ENCODE results near the gene RPL23.

Gene RPL23

DNA sequence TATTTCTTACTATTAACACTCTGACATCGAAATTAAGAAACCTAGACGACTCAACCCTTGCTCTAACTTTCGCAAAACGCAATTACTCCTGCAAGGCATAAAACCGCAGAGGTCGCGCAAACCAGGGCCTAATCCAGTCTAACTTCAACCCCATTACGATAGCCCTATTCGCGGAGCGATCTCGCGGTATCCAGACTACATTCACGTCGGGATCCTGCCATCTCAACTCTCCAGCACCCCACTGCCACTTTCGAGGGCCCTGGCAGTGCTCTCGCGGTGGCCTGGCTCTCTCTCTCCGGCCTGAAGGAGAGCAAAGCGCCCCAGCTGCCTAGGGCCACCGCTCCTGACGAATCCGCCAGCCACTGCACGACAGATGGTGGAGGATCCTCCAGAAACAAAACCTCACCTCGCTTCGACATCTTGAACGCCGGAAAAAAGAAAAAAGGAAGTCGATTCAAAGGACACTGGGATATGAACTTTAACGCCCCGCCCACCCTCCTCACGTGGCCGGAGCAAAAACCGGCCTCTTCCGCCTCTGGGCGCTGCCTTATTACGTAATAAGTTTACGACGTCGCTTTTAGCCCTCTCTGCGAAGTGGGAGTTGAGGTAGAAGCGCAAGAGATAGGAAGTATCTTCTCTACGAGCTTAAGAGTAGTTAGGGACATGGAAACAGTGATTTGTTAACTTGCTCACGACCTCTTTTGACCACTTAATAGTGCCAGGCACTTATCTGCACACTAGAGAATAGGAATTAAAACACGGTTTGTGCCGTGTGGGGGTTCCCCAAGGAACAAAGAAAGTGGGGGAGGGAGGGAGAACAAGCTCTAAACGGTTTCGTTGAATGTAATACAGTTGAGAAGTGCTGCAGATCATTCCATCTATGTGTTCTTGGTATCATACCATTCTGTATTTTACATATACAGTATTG lies at the start of gene RPL23:
Gene RPL23, minus strand, starts transcription at position 430 of the 928 bp plus-strand sequence. Its CDS starts 11 bp downstream, at position 419.
- DNase-seq = peak; percentile 94

DNA sequence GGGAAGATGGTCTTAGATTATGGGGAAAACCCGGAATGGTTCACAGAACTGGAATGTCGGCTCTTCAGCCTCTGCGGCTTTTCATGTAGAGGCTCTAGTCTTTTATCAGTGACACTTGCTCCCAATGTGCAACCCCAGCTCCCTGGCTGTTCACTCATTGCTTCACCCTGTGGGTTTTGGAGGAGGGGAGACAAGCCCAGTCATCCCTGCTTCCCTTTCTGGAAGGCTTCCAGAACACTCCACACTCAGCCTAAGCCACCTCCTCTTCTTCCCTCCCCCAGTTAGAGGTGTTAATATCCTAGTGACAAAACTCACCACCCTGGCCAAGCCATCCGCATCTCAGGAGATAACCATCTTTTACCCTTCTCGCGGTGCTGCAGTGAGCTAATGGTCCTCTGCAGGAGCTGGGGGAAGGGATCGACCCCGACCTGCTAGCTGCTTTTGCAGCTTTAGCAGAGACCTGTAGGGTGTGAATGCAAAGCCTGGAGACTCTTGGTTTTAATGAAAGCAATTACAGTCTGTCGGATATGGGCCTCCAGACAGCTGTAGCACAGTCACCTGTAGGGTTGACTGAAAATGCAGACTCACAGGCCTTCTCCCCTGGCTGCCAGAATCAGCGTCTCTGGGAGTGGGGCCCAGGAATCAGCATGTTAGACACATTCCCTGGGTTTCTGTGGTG lies 47.6 kb upstream of the RPL23 start:
- DNase-seq = peak; percentile 64

DNA sequence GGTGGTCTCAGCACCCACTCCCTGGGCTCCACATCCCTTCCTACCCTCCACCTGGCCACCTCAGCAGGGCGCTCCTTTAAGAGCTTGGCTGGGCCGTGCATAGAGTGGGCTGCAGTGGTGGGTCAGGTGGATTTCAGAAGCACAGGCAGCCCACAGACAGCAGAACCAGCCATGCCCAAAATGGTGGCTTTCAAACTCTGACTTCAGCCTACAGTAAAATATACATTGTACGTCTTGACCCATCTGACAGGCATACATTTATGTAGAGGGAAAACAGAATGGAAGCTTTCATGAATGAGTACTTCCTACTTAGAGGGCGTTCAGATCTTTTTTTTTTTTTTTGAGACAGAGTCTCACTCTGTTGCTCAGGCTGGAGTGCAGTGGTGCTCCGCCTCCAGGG lies 45.9 kb upstream of the RPL23 start:
- DNase-seq = no peak

GRCh38 chr17:38898812-38899348 lies 45.4 kb upstream of the RPL23 start:
- DNase-seq = peak; percentile 79

DNA sequence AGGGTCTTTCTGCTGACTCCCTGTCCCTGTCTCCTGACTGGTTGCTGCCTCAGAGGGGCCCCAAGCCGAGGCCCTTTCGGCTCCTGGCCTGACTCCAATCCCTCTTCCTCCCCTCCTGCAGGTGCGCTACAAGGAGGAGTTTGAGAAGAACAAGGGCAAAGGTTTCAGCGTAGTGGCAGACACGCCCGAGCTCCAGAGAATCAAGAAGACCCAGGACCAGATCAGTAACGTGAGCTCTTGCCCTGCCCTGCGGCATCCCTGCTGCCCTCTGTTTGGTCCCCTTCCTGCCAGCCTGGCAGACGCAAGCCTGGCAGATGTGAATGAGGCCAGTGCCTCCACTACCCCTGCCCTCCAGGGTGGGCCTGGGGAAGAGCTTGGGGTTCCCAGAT lies 44.8 kb upstream of the RPL23 start:
- no peak for DNase-seq

DNA sequence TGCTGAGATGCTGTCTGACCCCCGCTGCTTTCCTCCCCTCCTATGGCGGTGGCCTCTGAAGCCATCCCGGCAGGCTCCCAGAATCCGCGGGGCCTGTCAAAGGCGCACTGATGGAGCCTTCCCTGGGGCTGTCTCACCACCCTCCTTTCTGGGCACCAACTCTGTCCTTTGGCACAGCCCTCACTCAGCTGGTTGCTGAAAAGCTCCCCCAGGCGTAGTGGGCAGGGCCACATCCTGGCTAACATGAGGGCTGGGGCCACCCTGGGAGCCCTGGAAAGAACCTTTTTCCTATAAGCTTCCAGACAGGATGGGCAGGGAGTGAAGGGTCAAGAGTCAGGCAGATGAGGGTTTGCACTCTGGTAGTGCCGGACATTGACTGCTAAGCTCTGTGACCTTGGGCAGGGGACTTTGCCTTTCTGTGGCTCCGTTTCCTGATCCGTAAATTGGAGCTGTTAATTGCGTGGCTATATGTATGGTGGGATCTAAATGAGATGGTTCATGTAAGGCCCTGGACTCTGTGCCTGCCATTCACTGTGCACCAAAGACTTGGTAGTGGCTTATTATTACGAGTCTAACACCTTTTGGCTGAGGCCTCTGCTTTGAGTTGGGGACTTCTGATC lies 44.3 kb upstream of the RPL23 start:
- DNase-seq = no peak

GRCh38 chr17:38897176-38897575 lies 43.7 kb upstream of the RPL23 start:
- no peak for DNase-seq

DNA sequence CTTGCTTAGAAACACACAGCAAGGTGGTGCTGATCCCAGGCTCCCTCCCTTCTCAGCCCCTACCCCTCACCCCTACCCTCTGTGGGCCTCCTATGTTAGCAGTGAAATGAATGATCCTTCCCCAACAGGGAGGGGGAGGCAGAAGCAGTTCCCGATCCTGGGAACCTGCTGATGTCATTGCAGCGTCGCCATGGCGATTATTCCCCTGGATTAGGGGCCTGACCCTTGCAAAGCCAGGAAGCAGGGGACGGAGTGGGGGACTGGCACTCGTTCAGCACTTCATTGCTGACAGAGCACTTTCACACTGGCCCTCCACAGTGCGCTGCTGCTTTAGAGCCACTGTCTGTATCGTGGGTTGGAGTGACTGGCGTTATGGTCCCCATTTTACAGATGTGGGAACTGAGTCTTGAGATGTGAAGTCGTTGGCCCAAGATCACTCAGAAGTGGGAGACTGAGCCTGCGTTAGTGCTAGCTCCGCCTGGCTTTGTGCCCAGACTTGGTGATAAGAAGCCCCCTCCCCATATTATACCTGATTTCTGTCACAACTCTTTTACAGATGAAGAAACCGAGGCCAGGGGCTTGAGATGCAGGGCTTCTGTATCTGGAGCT lies 42.9 kb upstream of the RPL23 start:
- no peak for DNase-seq

- DNase-seq = no peak
Measured at GRCh38 chr17:38894276-38894675, 40.8 kb upstream of the RPL23 start.

DNA sequence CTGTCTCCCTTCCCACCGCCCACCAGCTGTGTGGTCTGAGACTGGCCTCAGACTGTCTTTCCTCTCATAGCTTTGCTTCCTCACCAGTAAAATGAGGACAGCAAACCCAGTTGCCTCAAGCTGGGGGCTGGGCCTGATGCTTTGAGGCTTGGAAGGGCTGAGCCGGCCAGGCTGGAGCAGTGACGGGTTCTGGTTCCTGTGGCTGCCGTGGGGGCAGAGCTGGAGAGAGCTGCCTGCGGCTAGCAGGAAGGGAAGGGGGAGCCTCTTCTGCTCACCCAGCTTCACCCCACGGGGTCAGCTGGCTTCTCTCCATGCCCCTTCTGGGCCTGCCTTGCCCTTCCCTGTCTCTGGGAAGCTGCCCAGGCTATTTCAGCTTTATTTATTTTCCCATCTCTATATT lies 40.1 kb upstream of the RPL23 start:
- DNase-seq = peak; percentile 76

DNA sequence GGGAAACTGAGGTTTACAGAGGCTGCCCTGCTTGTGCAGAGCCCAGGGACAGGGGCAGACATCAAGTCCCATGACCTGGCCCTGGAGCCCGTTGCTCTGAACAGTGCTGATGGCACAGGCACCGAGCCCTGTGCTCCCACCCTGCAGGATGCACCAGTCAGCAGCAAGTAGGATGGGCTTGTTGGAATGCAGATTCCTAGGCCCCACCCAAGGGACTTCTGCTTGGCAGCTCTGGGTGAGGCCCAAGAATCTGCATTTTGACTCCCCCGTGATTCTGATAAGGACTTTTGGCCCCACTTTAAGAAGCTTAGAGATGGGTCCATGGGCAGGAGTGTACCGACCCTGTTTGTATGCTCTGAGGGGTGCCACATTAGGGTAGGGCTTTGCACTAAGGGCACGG lies 39.6 kb upstream of the RPL23 start:
- no peak for DNase-seq

DNA sequence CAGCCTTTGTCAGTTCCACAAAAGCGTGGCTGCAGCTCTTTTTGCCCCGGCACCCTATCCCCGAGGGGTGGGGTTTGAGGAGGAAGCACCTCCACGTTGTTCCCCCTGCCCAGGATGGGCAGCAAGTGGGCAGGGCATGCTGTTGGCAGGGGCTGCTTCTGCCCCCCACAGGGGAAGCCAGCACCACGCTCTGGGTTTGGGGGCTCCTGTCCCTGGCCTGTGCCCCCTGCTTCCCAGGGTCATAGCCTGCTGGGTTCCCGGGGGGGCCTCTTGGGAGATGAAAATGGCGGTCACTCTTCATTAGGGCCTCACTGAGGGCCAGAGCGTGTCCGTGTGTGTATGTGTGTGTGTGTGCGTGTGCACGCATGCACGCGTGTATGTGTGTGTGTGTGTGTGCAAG lies 39.1 kb upstream of the RPL23 start:
- DNase-seq = no peak

DNA sequence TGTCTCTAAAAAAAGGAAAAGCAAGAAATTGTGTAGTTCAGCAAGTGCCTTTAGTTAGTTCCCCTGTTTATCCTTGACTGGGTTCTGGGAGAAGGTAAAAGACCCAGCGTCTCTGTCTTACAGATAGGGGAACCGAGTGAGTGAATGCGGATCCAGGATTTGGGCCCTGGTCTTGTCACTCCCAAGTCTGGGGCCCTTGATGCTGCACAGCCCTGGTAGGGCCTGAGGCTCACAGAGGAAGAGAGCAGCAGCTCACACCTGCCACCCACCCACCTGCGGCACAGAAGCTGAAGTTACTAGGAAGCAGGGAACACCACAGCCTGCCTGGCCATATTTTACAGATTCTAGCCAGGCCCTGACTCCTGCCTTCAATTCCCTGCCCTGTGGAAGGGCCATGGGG lies 38.6 kb upstream of the RPL23 start:
- DNase-seq = no peak

- no peak for DNase-seq
Measured at GRCh38 chr17:38891441-38891840, 37.9 kb upstream of the RPL23 start.

DNA sequence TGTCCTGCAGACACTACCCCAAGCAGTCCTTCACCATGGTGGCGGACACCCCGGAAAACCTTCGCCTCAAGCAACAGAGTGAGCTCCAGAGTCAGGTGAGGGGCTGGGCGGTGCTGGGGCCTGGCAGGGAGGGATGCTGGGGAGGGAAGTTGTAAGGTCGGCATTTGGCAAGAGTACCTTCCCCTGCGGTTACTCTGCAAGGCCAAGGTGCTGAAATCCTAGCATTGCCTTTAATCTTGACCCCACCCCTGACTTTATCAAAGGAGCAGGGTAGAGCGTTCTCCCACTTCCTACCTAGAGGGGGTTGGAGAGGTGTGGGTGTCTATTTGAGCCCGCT lies 36.9 kb upstream of the RPL23 start:
- DNase-seq = no peak

- DNase-seq = no peak
Measured at GRCh38 chr17:38889745-38890409, 36.4 kb upstream of the RPL23 start.

DNA sequence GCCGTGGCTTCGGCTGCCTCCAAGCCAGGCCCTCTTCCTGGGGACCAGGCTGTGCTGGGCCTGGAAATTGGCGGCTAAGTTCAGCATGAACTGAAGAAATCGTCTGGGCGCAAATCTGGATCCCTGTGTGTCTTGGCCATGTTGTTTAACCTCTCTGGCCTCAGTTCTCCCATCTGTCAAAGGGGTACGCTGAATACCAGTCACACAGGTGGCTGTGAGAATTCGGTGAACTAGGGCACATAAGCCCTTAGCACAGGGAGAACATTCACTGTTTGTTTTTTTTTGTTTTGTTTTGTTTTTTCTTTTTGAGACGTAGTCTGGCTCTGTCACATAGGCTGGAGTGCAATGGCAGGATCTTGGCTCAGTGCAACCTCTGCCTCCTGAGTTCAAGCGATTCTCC lies 35.3 kb upstream of the RPL23 start:
- DNase-seq = no peak

DNA sequence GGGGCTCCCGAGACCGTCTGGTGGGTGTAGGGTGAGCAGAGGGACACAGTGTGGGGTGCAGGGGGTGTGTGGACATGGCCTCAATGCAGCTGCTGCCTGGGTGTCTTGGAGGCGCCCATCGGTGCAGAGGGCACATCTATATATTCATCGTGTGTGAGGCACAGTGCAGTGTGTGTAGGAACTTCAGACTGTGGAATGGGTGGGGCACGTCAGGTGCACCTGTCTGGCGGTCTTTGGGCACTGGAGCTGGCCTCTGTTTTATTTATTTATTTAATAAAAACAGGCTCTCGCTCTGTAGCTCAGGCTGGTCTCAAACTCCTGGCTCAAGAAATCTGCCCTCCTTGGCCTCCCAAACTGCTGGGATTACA lies 33.1 kb upstream of the RPL23 start:
- DNase-seq = no peak

DNA sequence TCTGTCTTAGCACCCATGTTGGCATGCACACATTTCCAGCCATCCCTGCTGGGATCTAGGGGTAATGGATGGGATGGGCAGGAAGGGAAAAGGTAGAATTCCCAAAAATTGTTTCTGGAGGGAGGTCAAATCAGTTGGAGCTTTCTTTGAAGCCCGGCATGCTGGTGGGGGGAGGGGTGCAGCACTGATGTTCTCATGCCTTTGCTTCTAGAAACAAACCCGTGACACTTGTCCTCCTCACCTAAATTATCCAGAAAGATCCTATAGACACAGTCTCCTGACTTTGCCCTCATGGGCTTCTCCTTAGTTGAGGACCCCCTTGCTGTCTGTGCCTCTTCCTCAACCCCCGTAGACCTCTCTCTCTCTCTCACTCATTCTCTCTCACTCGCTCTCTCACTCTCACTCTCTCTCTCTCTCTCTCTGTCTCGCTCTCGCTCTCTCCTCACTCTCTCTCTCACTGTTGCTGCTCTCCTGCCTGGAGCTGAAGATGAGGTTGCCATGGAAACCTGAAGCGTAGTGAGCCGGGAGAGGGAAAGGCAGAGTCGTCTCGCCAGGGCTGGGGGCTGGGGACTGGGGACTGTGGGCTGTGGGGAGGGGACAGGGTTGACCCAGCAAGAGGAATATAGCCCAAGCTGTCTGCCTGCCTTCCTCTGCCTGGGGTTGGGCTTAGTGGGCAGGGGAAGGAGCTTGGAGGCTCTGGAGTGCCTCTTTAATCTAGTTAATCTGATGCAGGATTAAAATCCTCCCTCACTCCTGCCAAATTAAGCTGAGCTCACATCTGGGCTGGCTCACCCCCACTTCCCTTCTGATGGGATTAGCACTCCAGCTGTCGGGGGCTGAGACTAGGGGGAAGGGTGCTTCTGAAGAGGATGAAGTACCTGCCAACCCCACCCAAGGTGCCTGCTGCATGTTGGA lies 32.5 kb upstream of the RPL23 start:
- no peak for DNase-seq

GRCh38 chr17:38885044-38885727 lies 31.7 kb upstream of the RPL23 start:
- no peak for DNase-seq
